ENCODE data around the gene ELL.

- no peak for TF ChIP-seq CTCF (IDR thresholded peaks at IDR 0.05 in 4 of 5, conservative IDR thresholded peaks at IDR 0.05 in 1 of 5)
- no peak for TF ChIP-seq POLR2A (IDR thresholded peaks at IDR 0.05)
Measured at GRCh38 chr19:18446145-18446810, 75.6 kb downstream of the ELL start.
